Measurements from ENCODE around the gene NUCB1.

DNA sequence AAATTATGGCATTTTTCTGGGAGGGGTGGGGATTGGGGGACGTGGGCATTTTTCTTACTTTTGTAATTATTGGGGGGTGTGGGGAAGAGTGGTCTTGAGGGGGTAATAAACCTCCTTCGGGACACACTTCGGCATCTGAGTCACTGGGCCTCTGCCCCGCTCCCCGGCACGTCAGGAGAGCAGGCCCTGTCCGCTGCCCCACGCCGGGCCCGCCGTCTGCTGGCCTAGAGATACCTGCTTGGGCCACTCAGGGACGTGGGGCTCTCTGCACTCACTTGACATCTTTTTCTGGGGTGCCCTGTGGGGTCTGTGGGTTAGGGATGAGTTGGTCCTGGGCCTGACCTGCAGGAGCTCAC lies 61.5 kb downstream of the NUCB1 start:
- TF ChIP-seq, protein P1, sequence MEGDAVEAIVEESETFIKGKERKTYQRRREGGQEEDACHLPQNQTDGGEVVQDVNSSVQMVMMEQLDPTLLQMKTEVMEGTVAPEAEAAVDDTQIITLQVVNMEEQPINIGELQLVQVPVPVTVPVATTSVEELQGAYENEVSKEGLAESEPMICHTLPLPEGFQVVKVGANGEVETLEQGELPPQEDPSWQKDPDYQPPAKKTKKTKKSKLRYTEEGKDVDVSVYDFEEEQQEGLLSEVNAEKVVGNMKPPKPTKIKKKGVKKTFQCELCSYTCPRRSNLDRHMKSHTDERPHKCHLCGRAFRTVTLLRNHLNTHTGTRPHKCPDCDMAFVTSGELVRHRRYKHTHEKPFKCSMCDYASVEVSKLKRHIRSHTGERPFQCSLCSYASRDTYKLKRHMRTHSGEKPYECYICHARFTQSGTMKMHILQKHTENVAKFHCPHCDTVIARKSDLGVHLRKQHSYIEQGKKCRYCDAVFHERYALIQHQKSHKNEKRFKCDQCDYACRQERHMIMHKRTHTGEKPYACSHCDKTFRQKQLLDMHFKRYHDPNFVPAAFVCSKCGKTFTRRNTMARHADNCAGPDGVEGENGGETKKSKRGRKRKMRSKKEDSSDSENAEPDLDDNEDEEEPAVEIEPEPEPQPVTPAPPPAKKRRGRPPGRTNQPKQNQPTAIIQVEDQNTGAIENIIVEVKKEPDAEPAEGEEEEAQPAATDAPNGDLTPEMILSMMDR (IDR thresholded peaks at IDR 0.05), result no peak
- TF ChIP-seq SIN3A (IDR thresholded peaks at IDR 0.05; ENCODE audit: borderline replicate concordance, insufficient read depth, low read depth, low read length) (no peak), POLR2AphosphoS5 (IDR thresholded peaks at IDR 0.05; ENCODE audit: low read depth, low read length) (no peak)
- TF ChIP-seq, protein P2, sequence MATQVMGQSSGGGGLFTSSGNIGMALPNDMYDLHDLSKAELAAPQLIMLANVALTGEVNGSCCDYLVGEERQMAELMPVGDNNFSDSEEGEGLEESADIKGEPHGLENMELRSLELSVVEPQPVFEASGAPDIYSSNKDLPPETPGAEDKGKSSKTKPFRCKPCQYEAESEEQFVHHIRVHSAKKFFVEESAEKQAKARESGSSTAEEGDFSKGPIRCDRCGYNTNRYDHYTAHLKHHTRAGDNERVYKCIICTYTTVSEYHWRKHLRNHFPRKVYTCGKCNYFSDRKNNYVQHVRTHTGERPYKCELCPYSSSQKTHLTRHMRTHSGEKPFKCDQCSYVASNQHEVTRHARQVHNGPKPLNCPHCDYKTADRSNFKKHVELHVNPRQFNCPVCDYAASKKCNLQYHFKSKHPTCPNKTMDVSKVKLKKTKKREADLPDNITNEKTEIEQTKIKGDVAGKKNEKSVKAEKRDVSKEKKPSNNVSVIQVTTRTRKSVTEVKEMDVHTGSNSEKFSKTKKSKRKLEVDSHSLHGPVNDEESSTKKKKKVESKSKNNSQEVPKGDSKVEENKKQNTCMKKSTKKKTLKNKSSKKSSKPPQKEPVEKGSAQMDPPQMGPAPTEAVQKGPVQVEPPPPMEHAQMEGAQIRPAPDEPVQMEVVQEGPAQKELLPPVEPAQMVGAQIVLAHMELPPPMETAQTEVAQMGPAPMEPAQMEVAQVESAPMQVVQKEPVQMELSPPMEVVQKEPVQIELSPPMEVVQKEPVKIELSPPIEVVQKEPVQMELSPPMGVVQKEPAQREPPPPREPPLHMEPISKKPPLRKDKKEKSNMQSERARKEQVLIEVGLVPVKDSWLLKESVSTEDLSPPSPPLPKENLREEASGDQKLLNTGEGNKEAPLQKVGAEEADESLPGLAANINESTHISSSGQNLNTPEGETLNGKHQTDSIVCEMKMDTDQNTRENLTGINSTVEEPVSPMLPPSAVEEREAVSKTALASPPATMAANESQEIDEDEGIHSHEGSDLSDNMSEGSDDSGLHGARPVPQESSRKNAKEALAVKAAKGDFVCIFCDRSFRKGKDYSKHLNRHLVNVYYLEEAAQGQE (IDR thresholded peaks at IDR 0.05; ENCODE audit: insufficient read depth in 1 of 2, low read depth in 2 of 2, low read length in 1 of 2), result no peak

Data from Panc1 (cell line).